HPDE6-E6E7 (cell line): ENCODE data around the gene AFF3.
A peak's percentile ranks its signal among the peaks of the same experiment; 100 is the strongest.

Source experiments
- DNase-seq: peaks from one replicate; pipeline ENCODE4 v3.0.0; 2011; ENCODE audit warnings: missing footprints; ENCODE audit errors: extremely low spot score

The AFF3 gene

GRCh38 chr2:99888617-99889016 is 253.8 kb downstream of the AFF3 start:
- DNase-seq: no peak

- DNase-seq: no peak
Measured at GRCh38 chr2:99886418-99886817, 256.0 kb downstream of the AFF3 start.

- no peak for DNase-seq
Measured at GRCh38 chr2:99883358-99883757, 259.0 kb downstream of the AFF3 start.

GRCh38 chr2:99881901-99882591 is 260.3 kb downstream of the AFF3 start:
- DNase-seq: no peak

- no peak for DNase-seq
Measured at GRCh38 chr2:99880964-99881294, 261.5 kb downstream of the AFF3 start.

GRCh38 chr2:99880148-99880963 is 262.0 kb downstream of the AFF3 start:
- peak; percentile 73 for DNase-seq

GRCh38 chr2:99879481-99879880 is 262.9 kb downstream of the AFF3 start:
- DNase-seq: no peak

- no peak for DNase-seq
Measured at GRCh38 chr2:99878581-99879350, 263.6 kb downstream of the AFF3 start.

- DNase-seq: no peak
Measured at GRCh38 chr2:99877963-99878362, 264.4 kb downstream of the AFF3 start.

GRCh38 chr2:99876956-99877355 is 265.4 kb downstream of the AFF3 start:
- DNase-seq: no peak

GRCh38 chr2:99875627-99876201 is 266.7 kb downstream of the AFF3 start:
- DNase-seq: no peak

GRCh38 chr2:99868260-99868659 is 274.1 kb downstream of the AFF3 start:
- no peak for DNase-seq

- peak; percentile 93 for DNase-seq
Measured at GRCh38 chr2:99867770-99868169, 274.6 kb downstream of the AFF3 start.

GRCh38 chr2:99865818-99866676 is 276.3 kb downstream of the AFF3 start:
- DNase-seq: no peak

GRCh38 chr2:99864561-99865553 is 277.5 kb downstream of the AFF3 start:
- DNase-seq: no peak

- DNase-seq: no peak
Measured at GRCh38 chr2:99863903-99864270, 278.5 kb downstream of the AFF3 start.

GRCh38 chr2:99863236-99863902 is 279.0 kb downstream of the AFF3 start:
- DNase-seq: no peak

GRCh38 chr2:99862566-99862965 is 279.8 kb downstream of the AFF3 start:
- DNase-seq: no peak

- no peak for DNase-seq
Measured at GRCh38 chr2:99861376-99861760, 281.0 kb downstream of the AFF3 start.
